ENCODE results near the gene DOCK9.

DOCK9 gene

DNA sequence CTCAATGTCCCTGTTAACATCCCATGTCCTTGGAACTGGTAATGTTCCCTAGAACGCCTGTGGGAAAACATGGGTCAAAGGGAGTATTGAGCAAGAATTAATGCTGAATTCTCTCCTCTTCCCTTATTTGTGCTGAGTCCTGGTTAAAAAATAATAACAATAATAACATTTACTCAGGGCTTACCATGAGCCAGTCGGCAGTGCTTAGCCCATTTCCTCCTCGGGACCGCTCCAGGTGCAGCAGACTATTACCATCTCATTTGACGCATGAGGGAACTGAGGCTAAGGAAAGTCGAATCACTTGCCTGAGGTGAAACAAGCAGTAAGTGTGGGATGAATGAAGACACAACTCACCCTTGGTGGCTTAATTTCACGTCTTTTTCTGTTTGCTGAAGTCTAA lies 191.8 kb downstream of the DOCK9 start:
- no peak overlapping the region for H3K4me3 ChIP-seq (ENCODE audit: control insufficient read depth, low read depth, low read length)
- TF ChIP-seq, protein P1, sequence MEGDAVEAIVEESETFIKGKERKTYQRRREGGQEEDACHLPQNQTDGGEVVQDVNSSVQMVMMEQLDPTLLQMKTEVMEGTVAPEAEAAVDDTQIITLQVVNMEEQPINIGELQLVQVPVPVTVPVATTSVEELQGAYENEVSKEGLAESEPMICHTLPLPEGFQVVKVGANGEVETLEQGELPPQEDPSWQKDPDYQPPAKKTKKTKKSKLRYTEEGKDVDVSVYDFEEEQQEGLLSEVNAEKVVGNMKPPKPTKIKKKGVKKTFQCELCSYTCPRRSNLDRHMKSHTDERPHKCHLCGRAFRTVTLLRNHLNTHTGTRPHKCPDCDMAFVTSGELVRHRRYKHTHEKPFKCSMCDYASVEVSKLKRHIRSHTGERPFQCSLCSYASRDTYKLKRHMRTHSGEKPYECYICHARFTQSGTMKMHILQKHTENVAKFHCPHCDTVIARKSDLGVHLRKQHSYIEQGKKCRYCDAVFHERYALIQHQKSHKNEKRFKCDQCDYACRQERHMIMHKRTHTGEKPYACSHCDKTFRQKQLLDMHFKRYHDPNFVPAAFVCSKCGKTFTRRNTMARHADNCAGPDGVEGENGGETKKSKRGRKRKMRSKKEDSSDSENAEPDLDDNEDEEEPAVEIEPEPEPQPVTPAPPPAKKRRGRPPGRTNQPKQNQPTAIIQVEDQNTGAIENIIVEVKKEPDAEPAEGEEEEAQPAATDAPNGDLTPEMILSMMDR (conservative IDR thresholded peaks at IDR 0.05; ENCODE audit: control insufficient read depth, insufficient read depth, low read depth, low read length) = no peak
- DNase-seq (ENCODE audit: low read depth) = no peak

DNA sequence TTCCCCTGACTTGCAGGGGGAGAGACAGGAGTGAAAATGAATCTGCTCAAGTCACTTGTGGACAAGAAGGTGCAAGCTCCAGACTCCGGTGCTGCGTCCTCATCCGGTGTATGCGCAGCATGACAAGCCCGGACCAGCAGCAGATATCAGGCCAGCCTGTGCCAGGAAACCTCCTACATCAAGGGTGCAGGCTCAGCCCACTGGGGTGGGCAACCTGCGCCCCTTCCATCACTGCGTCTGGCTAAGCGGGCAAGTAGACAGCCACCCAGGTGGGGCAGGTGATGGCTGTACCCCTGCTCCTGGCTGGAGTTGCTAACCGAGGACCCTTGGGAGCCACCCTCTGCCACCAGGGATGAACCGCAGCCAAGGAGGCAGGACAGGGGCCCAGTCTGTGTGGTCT lies 192.5 kb downstream of the DOCK9 start:
- TF ChIP-seq, protein P1 (conservative IDR thresholded peaks at IDR 0.05; ENCODE audit: control insufficient read depth, insufficient read depth, low read depth, low read length) = no peak
- DNase-seq (ENCODE audit: low read depth) = no peak

DNA sequence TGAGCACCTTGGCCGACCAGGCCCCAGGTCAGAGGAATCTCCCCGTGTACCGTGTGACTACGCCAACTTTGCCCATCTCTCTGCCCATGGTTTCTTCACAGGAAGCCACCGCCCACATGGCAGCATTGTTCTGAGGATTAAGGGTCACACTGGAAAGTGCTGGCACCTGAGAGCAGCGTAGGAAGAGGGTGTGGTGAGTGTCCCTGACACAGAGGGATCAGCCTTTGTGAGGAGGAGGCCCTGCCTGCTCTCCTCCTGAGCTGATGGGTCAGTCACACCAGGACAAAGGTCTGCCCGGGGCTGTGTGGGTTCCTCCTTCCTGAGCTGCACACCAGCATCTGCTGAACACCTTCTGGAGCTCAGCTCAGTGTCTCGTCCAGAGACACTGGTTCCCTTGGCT lies 193.2 kb downstream of the DOCK9 start:
- no peak for DNase-seq (ENCODE audit: low read depth)
- H3K4me3 ChIP-seq (ENCODE audit: control insufficient read depth, low read depth, low read length) = no peak overlapping the region
- TF ChIP-seq, protein P1 (conservative IDR thresholded peaks at IDR 0.05; ENCODE audit: control insufficient read depth, insufficient read depth, low read depth, low read length) = no peak

More for the DNA sequence above, 192.5 kb downstream of the DOCK9 start:
- H3K4me3 ChIP-seq (ENCODE audit: control insufficient read depth, low read depth, low read length) = no peak overlapping the region

DNA sequence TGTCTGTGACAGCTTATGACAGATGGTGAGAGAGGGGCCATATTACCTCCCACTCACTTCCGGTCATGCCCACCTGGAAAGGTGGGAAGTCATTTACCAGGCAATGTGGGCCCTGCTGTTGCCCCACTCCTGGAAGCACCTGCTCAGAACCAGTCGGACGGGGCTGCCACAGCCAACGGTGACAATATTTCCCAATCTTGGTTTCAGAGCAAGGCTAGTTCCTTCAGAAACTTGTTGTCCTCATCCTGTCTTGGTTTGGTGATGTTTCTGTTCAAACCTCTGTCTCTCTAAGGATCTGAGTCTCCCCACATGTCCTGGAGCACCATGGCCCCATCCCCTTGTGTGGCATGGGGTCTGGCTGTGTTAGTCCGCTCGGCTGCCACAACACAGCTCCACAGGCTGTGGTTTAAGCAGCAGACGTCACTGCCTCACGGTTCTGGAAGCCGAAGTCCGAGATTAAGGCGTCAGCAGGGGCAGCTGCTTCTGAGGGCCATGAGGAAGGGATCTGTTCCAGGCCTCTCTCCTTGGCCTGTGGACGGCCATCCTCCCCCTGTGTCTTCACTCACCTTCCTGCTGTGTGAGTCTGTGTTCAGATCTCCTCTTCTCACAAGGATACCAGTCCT lies 193.9 kb downstream of the DOCK9 start:
- no peak for DNase-seq (ENCODE audit: low read depth)
- TF ChIP-seq, protein P1 (conservative IDR thresholded peaks at IDR 0.05; ENCODE audit: control insufficient read depth, insufficient read depth, low read depth, low read length) = no peak
- H3K4me3 ChIP-seq (ENCODE audit: control insufficient read depth, low read depth, low read length) = no peak overlapping the region

DNA sequence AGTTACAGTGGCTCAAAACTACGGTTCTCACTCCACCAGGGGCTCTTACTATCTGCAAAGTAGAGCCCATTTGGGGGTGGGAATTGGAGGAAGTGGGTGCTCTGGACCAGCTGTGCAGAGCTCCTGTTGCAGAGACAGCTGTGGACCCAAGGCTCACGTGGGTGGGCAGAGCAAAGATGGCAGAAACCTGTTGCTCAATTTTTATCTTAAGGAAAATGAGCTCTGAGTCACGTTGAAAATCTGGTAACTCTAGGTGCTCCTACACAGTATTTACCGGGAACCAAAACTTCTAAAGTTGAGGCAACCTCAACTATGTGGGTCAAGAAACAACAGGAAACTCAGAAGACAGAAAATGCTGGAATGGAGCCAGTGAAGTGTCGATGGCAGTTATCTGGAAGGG lies 195.2 kb downstream of the DOCK9 start:
- no peak overlapping the region for H3K4me3 ChIP-seq (ENCODE audit: control insufficient read depth, low read depth, low read length)
- TF ChIP-seq, protein P1 (conservative IDR thresholded peaks at IDR 0.05; ENCODE audit: control insufficient read depth, insufficient read depth, low read depth, low read length) = no peak
- DNase-seq (ENCODE audit: low read depth) = no peak

DNA sequence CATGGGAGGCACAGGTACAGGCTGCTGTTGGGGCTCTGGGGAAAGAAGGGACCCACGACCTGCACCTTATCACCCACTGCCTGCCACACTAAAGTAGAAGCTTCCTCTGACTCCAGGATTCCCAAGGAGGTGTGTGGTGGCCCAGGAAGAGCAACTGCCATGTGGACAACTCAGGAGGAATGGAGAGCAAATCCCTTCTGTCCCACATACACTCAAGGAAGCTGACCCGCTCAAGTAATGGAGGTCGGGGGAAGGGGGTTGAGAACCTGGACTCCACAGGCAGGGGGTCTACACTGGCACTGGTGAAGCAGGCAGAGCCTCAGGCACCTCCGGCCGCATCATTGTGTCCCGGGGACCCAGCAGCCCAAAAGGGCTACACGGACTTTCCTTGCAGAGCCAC lies 196.0 kb downstream of the DOCK9 start:
- no peak overlapping the region for H3K4me3 ChIP-seq (ENCODE audit: control insufficient read depth, low read depth, low read length)
- TF ChIP-seq, protein P1 (conservative IDR thresholded peaks at IDR 0.05; ENCODE audit: control insufficient read depth, insufficient read depth, low read depth, low read length) = no peak
- no peak for DNase-seq (ENCODE audit: low read depth)

DNA sequence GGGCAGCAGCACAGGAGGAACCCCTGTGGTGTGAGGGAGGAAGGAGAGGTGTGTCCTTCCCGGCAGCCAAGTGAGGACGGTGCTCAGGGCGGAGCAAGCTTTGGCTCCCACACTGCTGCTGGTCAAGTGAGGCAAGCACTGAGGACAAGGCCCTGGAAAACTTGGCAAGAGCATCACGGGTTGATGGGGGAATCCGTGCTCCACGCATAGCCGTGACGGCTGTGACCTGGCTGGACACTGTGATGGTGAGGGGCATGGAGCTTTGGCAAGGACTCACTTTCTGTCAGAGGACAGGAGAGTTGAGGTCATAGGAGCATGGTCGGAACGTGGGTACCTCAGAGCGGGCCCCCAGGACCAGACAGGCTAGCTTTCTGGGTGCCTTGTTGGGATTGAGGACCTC lies 196.4 kb downstream of the DOCK9 start:
- no peak overlapping the region for H3K4me3 ChIP-seq (ENCODE audit: control insufficient read depth, low read depth, low read length)
- DNase-seq (ENCODE audit: low read depth) = no peak
- TF ChIP-seq, protein P1 (conservative IDR thresholded peaks at IDR 0.05; ENCODE audit: control insufficient read depth, insufficient read depth, low read depth, low read length) = no peak

Measured in fibroblast of mammary gland (primary cell).